Body of pancreas (tissue), 4 donors: Measurements from ENCODE around the gene GPR107.

ENCODE experiments used
- POLR2A ChIP-seq, 3 donors: fragments of 450-650 bp; IDR thresholded peaks; one replicate each; pipeline ENCODE4 v1.6.1; 2016; ENCODE audit warnings: antibody characterized with exemption in 3 of 3, mild to moderate bottlenecking in 2 of 3
- TF ChIP-seq, protein P1 (sequence below), 7 experiments: fragments of 450-650 bp in 4 of 7; fragments of 200-600 bp in 3 of 7; sonication (generic) in 3 of 7; IDR thresholded peaks; one replicate each; pipeline ENCODE4 v1.5.1; 2016 to 2019; ENCODE audit warnings: antibody characterized with exemption in 7 of 7

DNA sequence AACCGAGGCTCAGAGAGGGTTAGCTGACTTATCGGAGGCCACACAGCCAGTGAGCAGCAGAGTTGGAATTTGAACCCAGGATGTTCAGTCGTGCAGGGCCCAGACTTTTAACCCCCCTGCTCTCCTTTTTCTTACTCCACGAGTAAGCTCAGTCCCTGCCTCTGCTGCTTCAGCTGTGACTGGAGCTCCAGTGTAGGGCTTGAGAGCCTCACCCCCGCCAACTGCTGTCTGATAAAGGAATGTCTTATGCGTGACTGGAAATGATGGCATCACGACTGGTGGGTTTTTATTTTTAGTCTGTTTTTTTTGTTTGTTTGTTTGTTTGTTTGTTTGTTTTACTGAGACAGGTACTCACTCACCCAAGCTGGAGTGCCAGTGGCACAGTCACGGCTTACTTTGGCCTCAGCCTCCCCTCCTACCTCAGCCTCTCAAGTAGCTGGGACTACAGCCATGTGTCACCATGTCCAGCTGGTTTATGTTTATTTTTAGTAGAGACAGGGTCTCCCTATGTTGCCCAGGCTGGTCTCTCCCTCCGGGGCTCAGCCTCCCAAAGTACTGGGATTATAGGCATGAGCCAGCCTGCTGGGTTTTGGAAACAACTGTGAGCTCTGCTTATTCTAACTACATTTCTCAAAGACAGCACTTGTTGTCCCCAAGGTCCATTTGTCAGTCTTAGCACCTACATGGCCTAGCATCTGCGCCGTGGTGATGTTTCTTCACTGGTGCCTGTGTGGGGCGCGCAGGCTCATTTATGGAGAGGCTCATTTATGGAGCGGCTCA lies 66.0 kb downstream of the GPR107 start:
- TF ChIP-seq, protein P1, sequence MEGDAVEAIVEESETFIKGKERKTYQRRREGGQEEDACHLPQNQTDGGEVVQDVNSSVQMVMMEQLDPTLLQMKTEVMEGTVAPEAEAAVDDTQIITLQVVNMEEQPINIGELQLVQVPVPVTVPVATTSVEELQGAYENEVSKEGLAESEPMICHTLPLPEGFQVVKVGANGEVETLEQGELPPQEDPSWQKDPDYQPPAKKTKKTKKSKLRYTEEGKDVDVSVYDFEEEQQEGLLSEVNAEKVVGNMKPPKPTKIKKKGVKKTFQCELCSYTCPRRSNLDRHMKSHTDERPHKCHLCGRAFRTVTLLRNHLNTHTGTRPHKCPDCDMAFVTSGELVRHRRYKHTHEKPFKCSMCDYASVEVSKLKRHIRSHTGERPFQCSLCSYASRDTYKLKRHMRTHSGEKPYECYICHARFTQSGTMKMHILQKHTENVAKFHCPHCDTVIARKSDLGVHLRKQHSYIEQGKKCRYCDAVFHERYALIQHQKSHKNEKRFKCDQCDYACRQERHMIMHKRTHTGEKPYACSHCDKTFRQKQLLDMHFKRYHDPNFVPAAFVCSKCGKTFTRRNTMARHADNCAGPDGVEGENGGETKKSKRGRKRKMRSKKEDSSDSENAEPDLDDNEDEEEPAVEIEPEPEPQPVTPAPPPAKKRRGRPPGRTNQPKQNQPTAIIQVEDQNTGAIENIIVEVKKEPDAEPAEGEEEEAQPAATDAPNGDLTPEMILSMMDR (IDR thresholded peaks at IDR 0.05), result no peak
- TF ChIP-seq POLR2A (IDR thresholded peaks at IDR 0.05), result no peak
